Adrenal gland (tissue), 12 donors: ENCODE measurements around the gene CLMN. TPM values are rescaled to one million over a fixed set of nuclear protein-coding genes. Genes with fewer than 3 reads are reported as not detected.

Experiments
- DNase-seq, 7 donors: peaks; one replicate each; pipeline ENCODE4 v3.0.0-alpha.2; 2019 to 2020
- H3K27ac ChIP-seq, 5 donors: fragments of 200-600 bp; sonication (generic) in 4 of 5; 1 replicate in 3 of 5; 2 replicates in 2 of 5; pipeline versions ENCODE4 v1.5.1 to v1.8.0; 2016 to 2020; ENCODE audit warnings: mild to moderate bottlenecking in 1 of 5
- H3K27me3 ChIP-seq: fragments of 200-600 bp; 2 replicates; pipeline ENCODE4 v1.8.0; 2021
- H3K36me3 ChIP-seq, 2 donors: fragments of 200-600 bp; replicated peaks in 1 of 2; 1 replicate in 1 of 2; 2 replicates in 1 of 2; pipeline versions ENCODE4 v1.5.1 to v1.8.0; 2018 to 2022
- H3K4me1 ChIP-seq, 2 donors: fragments of 200-600 bp; replicated peaks in 1 of 2; 1 replicate in 1 of 2; 2 replicates in 1 of 2; pipeline versions ENCODE4 v1.5.1 to v1.8.0; 2018 to 2021
- H3K4me3 ChIP-seq, 4 donors: fragments of 200-600 bp; sonication (generic) in 3 of 4; one replicate each; pipeline ENCODE4 v1.5.1; 2016 to 2018
- H3K9me3 ChIP-seq, 3 donors: fragments of 200-600 bp; sonication (generic) in 1 of 3; replicated peaks in 1 of 3; 1 replicate in 2 of 3; 2 replicates in 1 of 3; pipeline versions ENCODE4 v1.5.1 to v1.8.0; 2016 to 2021
- POLR2A ChIP-seq, 2 donors: fragments of 450-650 bp; IDR thresholded peaks; one replicate each; pipeline ENCODE4 v1.6.1; 2017; ENCODE audit warnings: antibody characterized with exemption in 2 of 2, mild to moderate bottlenecking in 2 of 2, moderate library complexity in 1 of 2
- WGBS, 4 donors: extraction: QIAGEN DNeasy Blood & Tissue Kit in 2 of 4; methylation state at CpG; one replicate each; pipeline versions ENCODE4 v1.1.5 to v1.1.7; 2013 to 2017; 5-methylcytosine and 5-hydroxymethylcytosine counted together
- intact Hi-C, 2 donors: fragments of 100-400 bp; cut with DNase I; formaldehyde crosslinking; loops; one replicate each; pipeline versions ENCODE4 v1.14.1 to v1.15.0; 2022 to 2023
- polyA plus RNA-seq, 3 donors: library from polyadenylated mRNA; stranded (reverse); fragments of 200-250 nt in 2 of 3; fragments of 350-450 nt in 1 of 3; fragmentation: Illumina TruSeq in 1 of 3; extraction: RNeasy Lipid Tissue Mini Kit (QIAGEN cat#74804) in 1 of 3; gene quantifications; one replicate each; pipeline ENCODE4 v1.2.3, GENCODE V29; 2013 to 2014
- total RNA-seq, 9 donors: library from RNA; depleted of rRNA in 4 of 9; stranded (reverse); fragments of >200 nt in 4 of 9; fragments of 120-200 nt in 1 of 9; fragmentation: NEBNext Ultra II Directional in 1 of 9; extraction: Animal tissue kit (Norgen Biotek cat#: 25700) in 1 of 9; gene quantifications; one replicate each; pipeline versions ENCODE4 v1.1.0 to v1.2.4, GENCODE V29; 2013 to 2023
- TF ChIP-seq, protein P1 (sequence below), 6 experiments: fragments of 450-650 bp in 4 of 6; fragments of 200-600 bp in 2 of 6; sonication (generic) in 1 of 6; IDR thresholded peaks; 1 replicate in 5 of 6; 2 replicates in 1 of 6; pipeline versions ENCODE4 v1.5.1 to v1.8.0; 2016 to 2021; ENCODE audit warnings: antibody characterized with exemption in 6 of 6, mild to moderate bottlenecking in 2 of 6, moderate library complexity in 1 of 6
- donor health status: healthy with polysubstance abuse.
- donor health status: Bipolar disorder and iron deficiency.
- donor health status: DM: yes; HTN: yes; CAD: no.
- donor health status: DM: no; HTN: no; CAD: no.
- donor health status: DM: no; HTN: no; CAD: no.
- donor health status: DM: yes; HTN: yes; CAD: no.

CLMN gene
- total and polyA plus RNA-seq, 12 donors, result 2.7 to 9.5 (median 4.9) TPM

DNA sequence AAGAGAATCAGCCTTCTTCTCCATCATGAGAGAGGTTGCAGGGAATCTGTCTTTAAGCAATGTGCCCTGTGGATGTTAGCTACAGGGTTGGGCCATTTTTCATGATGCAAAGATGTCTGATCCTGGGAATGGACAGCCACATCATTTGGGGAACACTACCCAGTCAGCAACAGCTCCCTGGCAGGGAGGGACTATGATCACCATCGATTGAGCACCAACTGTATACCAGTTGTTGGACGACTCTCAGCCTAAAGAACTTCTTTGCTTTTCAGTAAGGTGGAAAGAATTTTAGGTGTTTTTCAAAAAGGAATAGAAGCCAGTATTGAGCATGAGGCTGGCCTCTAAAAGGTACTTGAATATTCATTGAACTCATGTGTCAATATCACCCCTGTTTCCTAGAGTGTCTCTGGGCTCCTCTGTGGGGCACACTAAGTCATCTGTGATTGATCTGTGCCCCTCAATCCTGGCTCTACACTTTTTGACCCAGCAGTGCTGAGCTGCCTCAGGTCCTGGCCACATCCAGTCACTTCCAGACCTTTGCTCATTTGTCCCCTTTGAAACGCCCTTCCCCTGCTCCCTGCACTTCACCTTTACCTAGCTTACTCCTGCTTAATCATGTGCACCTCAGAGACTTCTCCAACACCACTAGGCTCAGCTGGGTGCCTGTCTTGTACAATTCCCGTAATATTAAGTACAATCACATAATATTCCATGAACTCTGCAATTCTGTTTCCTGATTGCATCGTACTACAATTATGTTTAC, 2.2 kb upstream of the CLMN start:
- H3K27me3 ChIP-seq, result no peaks in the 10 kb centered on the region
- no peaks in the 10 kb centered on the region for H3K9me3 ChIP-seq
- peaks cover 0 to 8% of the 10 kb centered on the region in 2 donors for H3K4me1 ChIP-seq
- no peak for DNase-seq
- no peak for TF ChIP-seq POLR2A (IDR thresholded peaks at IDR 0.05)
- TF ChIP-seq, protein P1, sequence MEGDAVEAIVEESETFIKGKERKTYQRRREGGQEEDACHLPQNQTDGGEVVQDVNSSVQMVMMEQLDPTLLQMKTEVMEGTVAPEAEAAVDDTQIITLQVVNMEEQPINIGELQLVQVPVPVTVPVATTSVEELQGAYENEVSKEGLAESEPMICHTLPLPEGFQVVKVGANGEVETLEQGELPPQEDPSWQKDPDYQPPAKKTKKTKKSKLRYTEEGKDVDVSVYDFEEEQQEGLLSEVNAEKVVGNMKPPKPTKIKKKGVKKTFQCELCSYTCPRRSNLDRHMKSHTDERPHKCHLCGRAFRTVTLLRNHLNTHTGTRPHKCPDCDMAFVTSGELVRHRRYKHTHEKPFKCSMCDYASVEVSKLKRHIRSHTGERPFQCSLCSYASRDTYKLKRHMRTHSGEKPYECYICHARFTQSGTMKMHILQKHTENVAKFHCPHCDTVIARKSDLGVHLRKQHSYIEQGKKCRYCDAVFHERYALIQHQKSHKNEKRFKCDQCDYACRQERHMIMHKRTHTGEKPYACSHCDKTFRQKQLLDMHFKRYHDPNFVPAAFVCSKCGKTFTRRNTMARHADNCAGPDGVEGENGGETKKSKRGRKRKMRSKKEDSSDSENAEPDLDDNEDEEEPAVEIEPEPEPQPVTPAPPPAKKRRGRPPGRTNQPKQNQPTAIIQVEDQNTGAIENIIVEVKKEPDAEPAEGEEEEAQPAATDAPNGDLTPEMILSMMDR (IDR thresholded peaks at IDR 0.05), result no peak
- H3K4me3 ChIP-seq, result no peak overlapping the region
- no peak overlapping the region for H3K27ac ChIP-seq
- intact Hi-C loops, result no loop called here
- H3K36me3 ChIP-seq, result no peaks in the 10 kb centered on the region
- WGBS, 4 donors, result 80 to 92% (median 83%) methylated on average over 5 of the region's 5 CpGs

DNA sequence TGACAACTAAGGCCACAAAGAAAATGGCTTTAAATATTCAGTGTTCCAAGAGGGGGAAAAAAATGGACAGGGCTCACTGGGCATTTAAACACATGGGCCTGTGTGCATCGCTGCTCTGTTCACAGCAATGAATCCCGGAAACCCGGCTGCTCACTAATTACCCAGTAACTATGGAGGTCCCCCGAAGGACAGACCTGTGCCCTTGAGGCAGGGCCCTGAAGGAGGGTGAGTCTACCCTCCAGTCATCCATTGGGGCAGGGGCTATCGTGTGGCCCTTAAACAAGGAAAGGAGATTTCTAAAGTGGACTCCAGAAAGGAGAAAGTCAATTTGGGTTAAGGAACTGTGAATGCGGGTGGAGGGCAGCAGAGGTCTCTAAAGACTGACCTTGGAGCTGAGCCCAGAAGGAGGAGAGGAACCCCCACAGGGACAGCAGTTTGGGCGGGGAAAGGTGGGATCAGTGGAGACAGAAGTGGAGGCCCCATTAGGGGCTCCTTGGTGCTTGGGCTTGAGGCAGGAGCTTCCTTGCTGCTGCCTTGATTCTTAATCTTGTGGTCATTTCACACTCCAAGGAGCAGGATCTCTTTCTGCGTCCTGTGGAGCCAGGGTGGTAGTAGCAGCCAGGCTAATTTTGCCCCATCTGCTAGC, 1.4 kb upstream of the CLMN start:
- H3K36me3 ChIP-seq, result no peaks in the 10 kb centered on the region
- WGBS, 4 donors, result 87 to 91% (median 89%) methylated on average over 8 of the region's 8 CpGs
- intact Hi-C loops, result no loop called here
- no peak overlapping the region for H3K27ac ChIP-seq
- H3K4me3 ChIP-seq, result no peak overlapping the region
- H3K9me3 ChIP-seq, result no peaks in the 10 kb centered on the region
- H3K27me3 ChIP-seq, result no peaks in the 10 kb centered on the region
- DNase-seq, result no peak
- H3K4me1 ChIP-seq, result peaks cover 0 to 8% of the 10 kb centered on the region in 2 donors
- TF ChIP-seq, protein P1 (IDR thresholded peaks at IDR 0.05), result no peak
- TF ChIP-seq POLR2A (IDR thresholded peaks at IDR 0.05), result no peak

DNA sequence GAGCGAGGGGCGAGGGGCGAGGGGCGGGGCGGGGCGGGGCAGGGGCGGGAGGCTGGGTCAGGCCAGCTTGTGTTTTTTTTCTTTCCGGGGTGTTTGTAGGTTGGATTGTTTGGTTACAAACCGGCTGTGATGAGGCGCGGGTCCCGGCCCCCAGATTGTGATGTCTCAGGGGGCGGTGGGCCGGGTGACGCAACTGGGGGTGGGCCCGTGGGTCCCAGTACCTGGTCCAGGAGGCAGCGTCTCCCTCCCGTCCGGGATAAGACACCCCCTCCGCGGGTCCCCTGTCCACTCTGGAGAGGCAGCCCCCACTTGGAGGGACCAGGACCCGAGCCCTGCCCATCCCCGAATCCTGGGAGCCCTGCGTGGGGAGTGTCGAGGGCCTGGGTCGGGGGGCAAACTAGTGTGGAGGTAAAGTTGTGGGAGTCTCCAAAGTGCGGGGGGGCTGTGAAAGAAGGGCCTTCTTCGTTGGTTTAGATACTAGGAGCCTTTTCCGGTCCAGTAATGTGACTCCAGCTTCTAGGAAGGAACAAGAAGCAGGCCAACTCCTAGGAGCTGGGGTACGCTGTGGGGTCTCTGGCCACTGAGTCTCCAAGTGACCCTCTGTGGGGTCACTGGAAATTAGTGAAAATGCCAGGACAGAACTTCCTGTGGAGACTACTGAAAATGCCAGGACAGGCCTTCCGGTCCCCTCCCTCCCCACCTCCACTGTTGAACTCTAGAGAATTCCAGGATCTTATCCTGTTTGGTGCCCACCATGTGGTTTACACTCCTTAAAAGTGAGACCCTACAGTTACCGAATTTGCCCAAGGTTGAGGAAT, 579 bp upstream of the CLMN start:
- DNase-seq, result peak in 1 of 7 donors; percentile 28
- H3K9me3 ChIP-seq, result no peaks in the 10 kb centered on the region
- WGBS, 4 donors, result 26 to 67% (median 38%) methylated on average over 10 to 32 of the region's 32 CpGs
- peak overlapping the region in 1 of 4 donors; percentile 58 for H3K4me3 ChIP-seq
- H3K27ac ChIP-seq, result peak overlapping the region in 2 of 5 donors; percentile 21 to 49
- no peaks in the 10 kb centered on the region for H3K27me3 ChIP-seq
- TF ChIP-seq POLR2A (IDR thresholded peaks at IDR 0.05), result no peak
- TF ChIP-seq, protein P1 (IDR thresholded peaks at IDR 0.05), result no peak
- intact Hi-C loops, result no loop called here
- peaks cover 0 to 8% of the 10 kb centered on the region in 2 donors for H3K4me1 ChIP-seq
- H3K36me3 ChIP-seq, result no peaks in the 10 kb centered on the region
